Measurements from ENCODE around the gene FBXO21. TPM values are rescaled to one million over a fixed set of nuclear protein-coding genes. Genes with fewer than 3 reads are reported as not detected.
A peak's percentile ranks its signal among the peaks of the same experiment; 100 is the strongest.
"Not testable (repeated sequence)": the region's sequence is repeated elsewhere in the genome, so short reads cannot be mapped to it uniquely, and the experiment has no call there.

The FBXO21 gene
- total RNA-seq (2014; rRNA removed; shearing (Covaris generic)), result 33.7 and 38.3 TPM in 2 replicates

GRCh38 chr12:117190210-117190781 is at the start of gene FBXO21:
Gene FBXO21 (minus strand): TSS chr12:117190470. CDS start chr12:117190456, 14 bp downstream.
- peak; percentile 64 for DNase-seq (ENCODE audit: low spot score)

GRCh38 chr12:117236456-117237001 is 46.3 kb upstream of the FBXO21 start:
- DNase-seq (ENCODE audit: low spot score), result no peak

GRCh38 chr12:117235261-117235660 is 45.0 kb upstream of the FBXO21 start:
- no peak for DNase-seq (ENCODE audit: low spot score)

- no peak for DNase-seq (ENCODE audit: low spot score)
Measured at GRCh38 chr12:117234441-117234840, 44.2 kb upstream of the FBXO21 start.

GRCh38 chr12:117231750-117232149 is 41.5 kb upstream of the FBXO21 start:
- no peak for DNase-seq (ENCODE audit: low spot score)

GRCh38 chr12:117228239-117228638 is 38.0 kb upstream of the FBXO21 start:
- peak; percentile 12 for DNase-seq (ENCODE audit: low spot score)

- DNase-seq (ENCODE audit: low spot score), result no peak
Measured at GRCh38 chr12:117227000-117227653, 36.9 kb upstream of the FBXO21 start.

- DNase-seq (ENCODE audit: low spot score), result no peak
Measured at GRCh38 chr12:117226505-117226904, 36.2 kb upstream of the FBXO21 start.

GRCh38 chr12:117225179-117225578 is 34.9 kb upstream of the FBXO21 start:
- no peak for DNase-seq (ENCODE audit: low spot score)

- DNase-seq (ENCODE audit: low spot score), result not testable (repeated sequence)
Measured at GRCh38 chr12:117220947-117221346, 30.7 kb upstream of the FBXO21 start.

- DNase-seq (ENCODE audit: low spot score), result no peak
Measured at GRCh38 chr12:117218149-117218548, 27.9 kb upstream of the FBXO21 start.

GRCh38 chr12:117216686-117217085 is 26.4 kb upstream of the FBXO21 start:
- no peak for DNase-seq (ENCODE audit: low spot score)

- DNase-seq (ENCODE audit: low spot score), result no peak
Measured at GRCh38 chr12:117214797-117215196, 24.5 kb upstream of the FBXO21 start.

- DNase-seq (ENCODE audit: low spot score), result no peak
Measured at GRCh38 chr12:117213295-117213808, 23.1 kb upstream of the FBXO21 start.

GRCh38 chr12:117212563-117213190 is 22.4 kb upstream of the FBXO21 start:
- peak; percentile 69 for DNase-seq (ENCODE audit: low spot score)

- DNase-seq (ENCODE audit: low spot score), result no peak
Measured at GRCh38 chr12:117210266-117210918, 20.1 kb upstream of the FBXO21 start.

- DNase-seq (ENCODE audit: low spot score), result no peak
Measured at GRCh38 chr12:117209626-117210025, 19.4 kb upstream of the FBXO21 start.

GRCh38 chr12:117208811-117209455 is 18.7 kb upstream of the FBXO21 start:
- DNase-seq (ENCODE audit: low spot score), result no peak

- no peak for DNase-seq (ENCODE audit: low spot score)
Measured at GRCh38 chr12:117208206-117208605, 17.9 kb upstream of the FBXO21 start.

- no peak for DNase-seq (ENCODE audit: low spot score)
Measured at GRCh38 chr12:117207675-117208074, 17.4 kb upstream of the FBXO21 start.

GRCh38 chr12:117202556-117202955 is 12.3 kb upstream of the FBXO21 start:
- no peak for DNase-seq (ENCODE audit: low spot score)

GRCh38 chr12:117202033-117202432 is 11.8 kb upstream of the FBXO21 start:
- no peak for DNase-seq (ENCODE audit: low spot score)

Measured in H4 (cell line).